ENCODE measurements around the gene ZBTB49. TPM values are rescaled to one million over a fixed set of nuclear protein-coding genes. Genes with fewer than 3 reads are reported as not detected.

The ZBTB49 gene
- total and polyA plus RNA-seq, 2 of the 13 experiments (the other 11 are each of a cell fraction or from before 2014, with no cell fraction given): 3.3 to 4.3 TPM

DNA sequence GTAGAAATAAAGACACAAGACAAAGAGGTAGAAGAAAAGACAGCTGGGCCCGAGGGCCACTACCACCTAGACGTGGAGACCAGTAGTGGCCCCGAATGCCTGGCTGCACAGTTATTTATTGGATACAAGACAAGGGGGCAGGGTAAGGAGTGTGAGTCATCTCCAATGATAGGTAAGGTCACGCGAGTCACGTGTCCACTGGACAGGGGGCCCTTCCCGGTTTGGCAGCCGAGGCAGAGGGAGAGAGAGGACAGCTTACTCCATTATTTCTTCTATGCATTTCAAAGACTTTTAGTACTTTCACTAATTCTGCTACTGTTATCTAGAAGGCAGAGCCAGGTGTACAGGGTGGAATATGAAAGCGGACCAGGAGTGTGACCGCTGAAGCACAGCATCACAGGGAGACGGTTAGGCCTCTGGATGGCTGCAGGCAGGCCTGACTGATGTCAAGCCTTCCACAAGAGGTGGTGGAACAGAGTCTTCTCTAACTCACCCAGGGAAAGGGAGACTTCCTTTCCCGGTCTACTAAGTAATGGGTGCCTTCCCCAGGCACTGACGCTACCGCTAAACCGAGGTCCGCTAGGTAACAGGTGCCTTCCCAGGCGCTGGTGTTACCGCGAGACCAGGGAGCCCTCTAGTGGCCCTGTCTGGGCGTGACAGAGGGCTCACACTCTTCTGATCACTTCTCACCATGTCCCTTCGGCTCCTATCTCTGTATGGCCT, 44.9 kb downstream of the ZBTB49 start (continued):
- TF ChIP-seq, protein P1, sequence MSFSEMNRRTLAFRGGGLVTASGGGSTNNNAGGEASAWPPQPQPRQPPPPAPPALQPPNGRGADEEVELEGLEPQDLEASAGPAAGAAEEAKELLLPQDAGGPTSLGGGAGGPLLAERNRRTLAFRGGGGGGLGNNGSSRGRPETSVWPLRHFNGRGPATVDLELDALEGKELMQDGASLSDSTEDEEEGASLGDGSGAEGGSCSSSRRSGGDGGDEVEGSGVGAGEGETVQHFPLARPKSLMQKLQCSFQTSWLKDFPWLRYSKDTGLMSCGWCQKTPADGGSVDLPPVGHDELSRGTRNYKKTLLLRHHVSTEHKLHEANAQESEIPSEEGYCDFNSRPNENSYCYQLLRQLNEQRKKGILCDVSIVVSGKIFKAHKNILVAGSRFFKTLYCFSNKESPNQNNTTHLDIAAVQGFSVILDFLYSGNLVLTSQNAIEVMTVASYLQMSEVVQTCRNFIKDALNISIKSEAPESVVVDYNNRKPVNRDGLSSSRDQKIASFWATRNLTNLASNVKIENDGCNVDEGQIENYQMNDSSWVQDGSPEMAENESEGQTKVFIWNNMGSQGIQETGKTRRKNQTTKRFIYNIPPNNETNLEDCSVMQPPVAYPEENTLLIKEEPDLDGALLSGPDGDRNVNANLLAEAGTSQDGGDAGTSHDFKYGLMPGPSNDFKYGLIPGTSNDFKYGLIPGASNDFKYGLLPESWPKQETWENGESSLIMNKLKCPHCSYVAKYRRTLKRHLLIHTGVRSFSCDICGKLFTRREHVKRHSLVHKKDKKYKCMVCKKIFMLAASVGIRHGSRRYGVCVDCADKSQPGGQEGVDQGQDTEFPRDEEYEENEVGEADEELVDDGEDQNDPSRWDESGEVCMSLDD (CRISPR knock-in tag; IDR thresholded peaks at IDR 0.05; ENCODE audit: borderline replicate concordance): no peak
- TF ChIP-seq ZMAT3 (CRISPR knock-in tag; conservative IDR thresholded peaks at IDR 0.05) (no peak), IKZF4 (CRISPR knock-in tag; IDR thresholded peaks at IDR 0.05; ENCODE audit: borderline replicate concordance, low read depth, not compliant biosample characterization) (no peak), TCF12 (IDR thresholded peaks at IDR 0.05) (no peak), TCF12 (CRISPR knock-in tag; IDR thresholded peaks at IDR 0.05) (no peak), MXI1 (IDR thresholded peaks at IDR 0.05; ENCODE audit: borderline replicate concordance, low read depth, low read length) (no peak), TCF7 (IDR thresholded peaks at IDR 0.05; ENCODE audit: low read depth) (no peak), ZKSCAN8 (CRISPR knock-in tag; IDR thresholded peaks at IDR 0.05; ENCODE audit: borderline replicate concordance) (no peak), HMGA1 (CRISPR knock-in tag; conservative IDR thresholded peaks at IDR 0.05) (no peak), NR2F2 (IDR thresholded peaks at IDR 0.05; ENCODE audit: borderline replicate concordance, low read depth) (no peak), ZNF264 (CRISPR knock-in tag; IDR thresholded peaks at IDR 0.05) (no peak), ZNF263 (CRISPR knock-in tag; IDR thresholded peaks at IDR 0.05) (no peak)
- TF ChIP-seq, protein P2, sequence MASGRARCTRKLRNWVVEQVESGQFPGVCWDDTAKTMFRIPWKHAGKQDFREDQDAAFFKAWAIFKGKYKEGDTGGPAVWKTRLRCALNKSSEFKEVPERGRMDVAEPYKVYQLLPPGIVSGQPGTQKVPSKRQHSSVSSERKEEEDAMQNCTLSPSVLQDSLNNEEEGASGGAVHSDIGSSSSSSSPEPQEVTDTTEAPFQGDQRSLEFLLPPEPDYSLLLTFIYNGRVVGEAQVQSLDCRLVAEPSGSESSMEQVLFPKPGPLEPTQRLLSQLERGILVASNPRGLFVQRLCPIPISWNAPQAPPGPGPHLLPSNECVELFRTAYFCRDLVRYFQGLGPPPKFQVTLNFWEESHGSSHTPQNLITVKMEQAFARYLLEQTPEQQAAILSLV (CRISPR knock-in tag; IDR thresholded peaks at IDR 0.05; ENCODE audit: borderline replicate concordance): no peak
- TF ChIP-seq, protein P3, sequence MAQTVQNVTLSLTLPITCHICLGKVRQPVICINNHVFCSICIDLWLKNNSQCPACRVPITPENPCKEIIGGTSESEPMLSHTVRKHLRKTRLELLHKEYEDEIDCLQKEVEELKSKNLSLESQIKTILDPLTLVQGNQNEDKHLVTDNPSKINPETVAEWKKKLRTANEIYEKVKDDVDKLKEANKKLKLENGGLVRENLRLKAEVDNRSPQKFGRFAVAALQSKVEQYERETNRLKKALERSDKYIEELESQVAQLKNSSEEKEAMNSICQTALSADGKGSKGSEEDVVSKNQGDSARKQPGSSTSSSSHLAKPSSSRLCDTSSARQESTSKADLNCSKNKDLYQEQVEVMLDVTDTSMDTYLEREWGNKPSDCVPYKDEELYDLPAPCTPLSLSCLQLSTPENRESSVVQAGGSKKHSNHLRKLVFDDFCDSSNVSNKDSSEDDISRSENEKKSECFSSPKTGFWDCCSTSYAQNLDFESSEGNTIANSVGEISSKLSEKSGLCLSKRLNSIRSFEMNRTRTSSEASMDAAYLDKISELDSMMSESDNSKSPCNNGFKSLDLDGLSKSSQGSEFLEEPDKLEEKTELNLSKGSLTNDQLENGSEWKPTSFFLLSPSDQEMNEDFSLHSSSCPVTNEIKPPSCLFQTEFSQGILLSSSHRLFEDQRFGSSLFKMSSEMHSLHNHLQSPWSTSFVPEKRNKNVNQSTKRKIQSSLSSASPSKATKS (CRISPR knock-in tag; IDR thresholded peaks at IDR 0.05): no peak
- TF ChIP-seq, protein P4, sequence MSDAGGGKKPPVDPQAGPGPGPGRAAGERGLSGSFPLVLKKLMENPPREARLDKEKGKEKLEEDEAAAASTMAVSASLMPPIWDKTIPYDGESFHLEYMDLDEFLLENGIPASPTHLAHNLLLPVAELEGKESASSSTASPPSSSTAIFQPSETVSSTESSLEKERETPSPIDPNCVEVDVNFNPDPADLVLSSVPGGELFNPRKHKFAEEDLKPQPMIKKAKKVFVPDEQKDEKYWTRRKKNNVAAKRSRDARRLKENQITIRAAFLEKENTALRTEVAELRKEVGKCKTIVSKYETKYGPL (CRISPR knock-in tag; IDR thresholded peaks at IDR 0.05): no peak
- TF ChIP-seq, protein P5, sequence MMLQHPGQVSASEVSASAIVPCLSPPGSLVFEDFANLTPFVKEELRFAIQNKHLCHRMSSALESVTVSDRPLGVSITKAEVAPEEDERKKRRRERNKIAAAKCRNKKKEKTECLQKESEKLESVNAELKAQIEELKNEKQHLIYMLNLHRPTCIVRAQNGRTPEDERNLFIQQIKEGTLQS (CRISPR knock-in tag; IDR thresholded peaks at IDR 0.05): peak; percentile 9; the same call in 1 of the 2 replicates
- TF ChIP-seq, protein P6, sequence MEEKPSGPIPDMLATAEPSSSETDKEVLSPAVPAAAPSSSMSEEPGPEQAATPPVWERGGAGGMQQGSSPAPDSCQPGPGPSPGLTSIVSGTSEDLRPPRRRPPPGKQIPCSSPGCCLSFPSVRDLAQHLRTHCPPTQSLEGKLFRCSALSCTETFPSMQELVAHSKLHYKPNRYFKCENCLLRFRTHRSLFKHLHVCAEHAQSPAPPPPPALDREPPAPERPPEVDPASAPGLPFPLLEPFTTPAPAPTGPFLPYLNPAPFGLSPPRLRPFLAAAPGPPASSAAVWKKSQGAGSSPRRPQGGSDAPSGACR (CRISPR knock-in tag; IDR thresholded peaks at IDR 0.05): no peak
- TF ChIP-seq, protein P7, sequence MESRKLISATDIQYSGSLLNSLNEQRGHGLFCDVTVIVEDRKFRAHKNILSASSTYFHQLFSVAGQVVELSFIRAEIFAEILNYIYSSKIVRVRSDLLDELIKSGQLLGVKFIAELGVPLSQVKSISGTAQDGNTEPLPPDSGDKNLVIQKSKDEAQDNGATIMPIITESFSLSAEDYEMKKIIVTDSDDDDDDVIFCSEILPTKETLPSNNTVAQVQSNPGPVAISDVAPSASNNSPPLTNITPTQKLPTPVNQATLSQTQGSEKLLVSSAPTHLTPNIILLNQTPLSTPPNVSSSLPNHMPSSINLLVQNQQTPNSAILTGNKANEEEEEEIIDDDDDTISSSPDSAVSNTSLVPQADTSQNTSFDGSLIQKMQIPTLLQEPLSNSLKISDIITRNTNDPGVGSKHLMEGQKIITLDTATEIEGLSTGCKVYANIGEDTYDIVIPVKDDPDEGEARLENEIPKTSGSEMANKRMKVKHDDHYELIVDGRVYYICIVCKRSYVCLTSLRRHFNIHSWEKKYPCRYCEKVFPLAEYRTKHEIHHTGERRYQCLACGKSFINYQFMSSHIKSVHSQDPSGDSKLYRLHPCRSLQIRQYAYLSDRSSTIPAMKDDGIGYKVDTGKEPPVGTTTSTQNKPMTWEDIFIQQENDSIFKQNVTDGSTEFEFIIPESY (CRISPR knock-in tag; IDR thresholded peaks at IDR 0.05): 0 out of 2 replicates have a peak, but pooled peaks have one; percentile 25
- TF ChIP-seq, protein P8, sequence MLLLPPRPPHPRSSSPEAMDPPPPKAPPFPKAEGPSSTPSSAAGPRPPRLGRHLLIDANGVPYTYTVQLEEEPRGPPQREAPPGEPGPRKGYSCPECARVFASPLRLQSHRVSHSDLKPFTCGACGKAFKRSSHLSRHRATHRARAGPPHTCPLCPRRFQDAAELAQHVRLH (CRISPR knock-in tag; IDR thresholded peaks at IDR 0.05; ENCODE audit: borderline replicate concordance, low read depth): no peak
